Astrocyte (in vitro differentiated cells and primary cell): ENCODE measurements around the gene TBC1D2B. TPM values are rescaled to one million over a fixed set of nuclear protein-coding genes. Genes with fewer than 3 reads are reported as not detected.

Source experiments
- DNase-seq: peaks from one replicate; pipeline ENCODE4 v3.0.0-alpha.2; 2010; ENCODE audit warnings: low read depth
- FAIRE-seq: peaks from 2 replicates; lab custom pipeline; 2011; peaks lifted over from hg19 to GRCh38; lab: Jason Lieb, UNC
- H2AFZ ChIP-seq: 2 replicates; pipeline ENCODE4 v1.6.0; 2012; ENCODE audit warnings: low read depth, low read length, inconsistent platforms
- H3K27ac ChIP-seq: 2 replicates; pipeline ENCODE4 v1.5.1; 2011; ENCODE audit warnings: low read depth, low read length, inconsistent platforms
- H3K27me3 ChIP-seq: 2 replicates; pipeline ENCODE4 v1.6.0; 2011; ENCODE audit warnings: low read length, inconsistent platforms; ENCODE audit not compliant: insufficient read depth
- H3K36me3 ChIP-seq: 2 replicates; pipeline ENCODE4 v1.5.1; 2011; ENCODE audit warnings: low read length, inconsistent platforms; ENCODE audit not compliant: insufficient read depth
- H3K4me1 ChIP-seq: 2 replicates; pipeline ENCODE4 v1.5.1; 2011; ENCODE audit warnings: low read length, inconsistent platforms; ENCODE audit not compliant: insufficient read depth
- H3K4me2 ChIP-seq: 2 replicates; pipeline ENCODE4 v1.6.0; 2012; ENCODE audit warnings: low read length, inconsistent platforms
- H3K4me3 ChIP-seq: 2 replicates; pipeline ENCODE4 v1.5.1; 2011; ENCODE audit warnings: low read depth, mild to moderate bottlenecking, low read length, inconsistent platforms; ENCODE audit not compliant: insufficient read depth
- H3K79me2 ChIP-seq: 2 replicates; pipeline ENCODE4 v1.6.0; 2012; ENCODE audit warnings: mild to moderate bottlenecking, low read length, inconsistent platforms; ENCODE audit not compliant: insufficient read depth
- H3K9ac ChIP-seq: 2 replicates; pipeline ENCODE4 v1.6.0; 2012; ENCODE audit warnings: mild to moderate bottlenecking, low read length, inconsistent platforms
- H3K9me3 ChIP-seq: 2 replicates; pipeline ENCODE4 v1.5.1; 2012; ENCODE audit warnings: low read depth, mild to moderate bottlenecking, low read length, inconsistent platforms; ENCODE audit not compliant: insufficient read depth
- H4K20me1 ChIP-seq: 2 replicates; pipeline ENCODE4 v1.6.0; 2012; ENCODE audit warnings: low read length, inconsistent platforms; ENCODE audit not compliant: insufficient read depth
- H3K27ac Mint-ChIP-seq: one replicate; pipeline ENCODE4 v1.8.0; 2021; ENCODE audit warnings: mild to moderate bottlenecking, mixed read lengths; ENCODE audit not compliant: unreplicated experiment
- H3K27me3 Mint-ChIP-seq: one replicate; pipeline ENCODE4 v1.8.0; 2021; ENCODE audit warnings: low read depth, mixed read lengths; ENCODE audit not compliant: unreplicated experiment
- H3K36me3 Mint-ChIP-seq: one replicate; pipeline ENCODE4 v1.8.0; 2021; ENCODE audit warnings: low read depth, mixed read lengths; ENCODE audit not compliant: unreplicated experiment
- H3K4me1 Mint-ChIP-seq: one replicate; pipeline ENCODE4 v1.8.0; 2021; ENCODE audit warnings: low read depth, mixed read lengths; ENCODE audit not compliant: unreplicated experiment
- H3K4me3 Mint-ChIP-seq: one replicate; pipeline ENCODE4 v1.8.0; 2021; ENCODE audit warnings: mild to moderate bottlenecking, moderate library complexity, mixed read lengths; ENCODE audit not compliant: unreplicated experiment
- H3K9me3 Mint-ChIP-seq: one replicate; pipeline ENCODE4 v1.8.0; 2021; ENCODE audit warnings: mild to moderate bottlenecking, mixed read lengths; ENCODE audit not compliant: unreplicated experiment
- EZH2 ChIP-seq: IDR thresholded peaks from 2 replicates; pipeline ENCODE4 v1.6.1; 2012; ENCODE audit warnings: mild to moderate bottlenecking, low read length, inconsistent platforms; ENCODE audit not compliant: insufficient read depth
- total RNA-seq: library from RNA; stranded (reverse); gene quantifications from 2 replicates; pipeline ENCODE4 v1.2.1, GENCODE V29; 2021
- TF ChIP-seq, protein P1 (sequence below): IDR thresholded peaks from 2 replicates; pipeline ENCODE4 v1.5.1; 2011; ENCODE audit warnings: low read depth, mild to moderate bottlenecking, inconsistent platforms, low read length, moderate library complexity; ENCODE audit not compliant: insufficient read depth

TBC1D2B gene
- total RNA-seq, 1 donor from 2014 or later: 21.3 TPM

DNA sequence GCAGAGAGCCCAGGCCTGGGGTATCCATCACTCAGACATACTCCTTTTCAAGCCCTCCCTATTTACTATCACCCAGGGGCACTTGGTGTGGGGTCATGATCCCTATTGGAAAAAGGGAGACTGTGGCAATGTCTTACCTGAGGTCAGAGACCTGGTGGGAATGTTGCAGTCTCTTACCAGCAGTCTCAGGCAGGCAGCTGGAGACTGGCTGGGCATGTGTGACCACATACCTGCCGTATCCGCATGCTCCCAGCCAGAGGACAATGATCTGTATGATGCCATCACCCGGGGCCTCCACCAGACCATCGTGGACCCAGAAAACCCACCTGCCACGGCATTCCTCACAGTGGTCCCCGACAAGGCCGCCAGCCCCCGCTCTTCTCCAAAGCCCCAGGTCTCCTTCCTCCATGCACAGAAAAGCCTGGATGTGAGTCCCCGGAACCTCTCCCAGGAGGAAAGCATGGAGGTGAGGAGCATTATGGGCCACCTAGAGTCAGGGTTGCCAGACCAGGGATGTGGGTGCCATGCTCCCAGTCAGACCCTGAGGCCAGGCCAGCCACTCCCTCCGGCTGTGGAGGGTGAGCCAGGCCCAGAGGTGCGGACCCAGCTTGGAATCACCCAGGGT lies 20.7 kb upstream of the TBC1D2B start:
- no peaks in the 10 kb centered on the region for H4K20me1 ChIP-seq
- H3K4me2 ChIP-seq: no peak overlapping the region
- Mint-ChIP-seq H3K4me3 (no peak overlapping the region), H3K9me3 (no peaks in the 10 kb centered on the region), H3K27me3 (peaks cover 29% of the 10 kb centered on the region), H3K27ac (no peak overlapping the region), H3K4me1 (peaks cover 5% of the 10 kb centered on the region), H3K36me3 (no peaks in the 10 kb centered on the region)
- no peak for DNase-seq
- H3K27ac ChIP-seq: no peak overlapping the region
- no peak overlapping the region for H3K9ac ChIP-seq
- no peaks in the 10 kb centered on the region for H3K27me3 ChIP-seq
- no peak overlapping the region for H3K4me3 ChIP-seq
- no peaks in the 10 kb centered on the region for H3K36me3 ChIP-seq
- H3K79me2 ChIP-seq: no peaks in the 10 kb centered on the region
- no peaks in the 10 kb centered on the region for H3K9me3 ChIP-seq
- H2AFZ ChIP-seq: no peak overlapping the region
- TF ChIP-seq, protein P1, sequence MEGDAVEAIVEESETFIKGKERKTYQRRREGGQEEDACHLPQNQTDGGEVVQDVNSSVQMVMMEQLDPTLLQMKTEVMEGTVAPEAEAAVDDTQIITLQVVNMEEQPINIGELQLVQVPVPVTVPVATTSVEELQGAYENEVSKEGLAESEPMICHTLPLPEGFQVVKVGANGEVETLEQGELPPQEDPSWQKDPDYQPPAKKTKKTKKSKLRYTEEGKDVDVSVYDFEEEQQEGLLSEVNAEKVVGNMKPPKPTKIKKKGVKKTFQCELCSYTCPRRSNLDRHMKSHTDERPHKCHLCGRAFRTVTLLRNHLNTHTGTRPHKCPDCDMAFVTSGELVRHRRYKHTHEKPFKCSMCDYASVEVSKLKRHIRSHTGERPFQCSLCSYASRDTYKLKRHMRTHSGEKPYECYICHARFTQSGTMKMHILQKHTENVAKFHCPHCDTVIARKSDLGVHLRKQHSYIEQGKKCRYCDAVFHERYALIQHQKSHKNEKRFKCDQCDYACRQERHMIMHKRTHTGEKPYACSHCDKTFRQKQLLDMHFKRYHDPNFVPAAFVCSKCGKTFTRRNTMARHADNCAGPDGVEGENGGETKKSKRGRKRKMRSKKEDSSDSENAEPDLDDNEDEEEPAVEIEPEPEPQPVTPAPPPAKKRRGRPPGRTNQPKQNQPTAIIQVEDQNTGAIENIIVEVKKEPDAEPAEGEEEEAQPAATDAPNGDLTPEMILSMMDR: no peak
- TF ChIP-seq EZH2: no peak
- no peak for FAIRE-seq
- peaks cover 6% of the 10 kb centered on the region for H3K4me1 ChIP-seq

DNA sequence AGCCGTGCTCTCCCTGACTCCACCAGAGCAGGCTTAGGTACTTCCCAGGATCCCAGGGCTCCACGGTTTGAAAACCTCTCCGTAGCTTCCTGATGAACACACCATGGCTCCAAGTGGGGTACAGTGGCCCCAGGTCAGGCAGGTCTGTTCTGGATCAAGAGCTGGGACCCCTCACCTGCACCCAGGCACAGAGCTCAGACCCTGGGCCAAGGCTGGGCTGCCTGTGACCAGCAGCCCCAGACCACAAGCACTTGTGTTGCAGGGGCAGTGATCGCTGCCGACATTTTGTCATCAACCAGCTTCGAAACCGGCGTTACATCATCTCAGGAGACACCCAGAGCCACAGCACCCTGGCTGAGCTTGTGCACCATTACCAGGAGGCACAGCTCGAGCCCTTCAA lies 20.2 kb upstream of the TBC1D2B start:
- Histone ChIP-seq H3K27ac (no peak overlapping the region), H3K36me3 (no peaks in the 10 kb centered on the region), H3K79me2 (no peaks in the 10 kb centered on the region), H2AFZ (no peak overlapping the region), H3K9ac (no peak overlapping the region), H3K4me2 (no peak overlapping the region), H3K9me3 (no peaks in the 10 kb centered on the region), H3K4me3 (no peak overlapping the region), H3K4me1 (peaks cover 11% of the 10 kb centered on the region), H4K20me1 (no peaks in the 10 kb centered on the region), H3K27me3 (no peaks in the 10 kb centered on the region)
- Mint-ChIP-seq H3K9me3 (no peaks in the 10 kb centered on the region), H3K27ac (no peak overlapping the region), H3K27me3 (peaks cover 25% of the 10 kb centered on the region), H3K4me1 (peaks cover 7% of the 10 kb centered on the region), H3K36me3 (no peaks in the 10 kb centered on the region), H3K4me3 (no peak overlapping the region)
- FAIRE-seq (no peak), DNase-seq (no peak)
- TF ChIP-seq EZH2: no peak
- TF ChIP-seq, protein P1: no peak
